ENCODE measurements around the gene BCKDHA. TPM values are rescaled to one million over a fixed set of nuclear protein-coding genes. Genes with fewer than 3 reads are reported as not detected.

BCKDHA gene
- total RNA-seq, 1 donor: 15.3 TPM

GRCh38 chr19:41416194-41416674 lies 18.6 kb downstream of the BCKDHA start:
- no peak for TF ChIP-seq CTCF (IDR thresholded peaks at IDR 0.05; ENCODE audit: insufficient read depth, low read length)
- no peak overlapping the region for H3K4me3 ChIP-seq (ENCODE audit: low read depth, low read length)
- no peak for DNase-seq (ENCODE audit: low read depth)

GRCh38 chr19:41420101-41420880 lies 22.7 kb downstream of the BCKDHA start:
- no peak for TF ChIP-seq CTCF (IDR thresholded peaks at IDR 0.05; ENCODE audit: insufficient read depth, low read length)

GRCh38 chr19:41421314-41421713 lies 23.7 kb downstream of the BCKDHA start:
- H3K4me3 ChIP-seq (ENCODE audit: low read depth, low read length): no peak overlapping the region
- DNase-seq (ENCODE audit: low read depth): no peak
- TF ChIP-seq CTCF (IDR thresholded peaks at IDR 0.05; ENCODE audit: insufficient read depth, low read length): no peak

More at GRCh38 chr19:41420101-41420880, 22.7 kb downstream of the BCKDHA start:
- no peak for DNase-seq (ENCODE audit: low read depth)
- no peak overlapping the region for H3K4me3 ChIP-seq (ENCODE audit: low read depth, low read length)

- TF ChIP-seq CTCF (IDR thresholded peaks at IDR 0.05; ENCODE audit: insufficient read depth, low read length): no peak
- H3K4me3 ChIP-seq (ENCODE audit: low read depth, low read length): no peak overlapping the region
- DNase-seq (ENCODE audit: low read depth): no peak
Measured at GRCh38 chr19:41421973-41422372, 24.4 kb downstream of the BCKDHA start.

- H3K4me3 ChIP-seq (ENCODE audit: low read depth, low read length): no peak overlapping the region
- no peak for DNase-seq (ENCODE audit: low read depth)
- no peak for TF ChIP-seq CTCF (IDR thresholded peaks at IDR 0.05; ENCODE audit: insufficient read depth, low read length)
Measured at GRCh38 chr19:41422456-41422855, 24.8 kb downstream of the BCKDHA start.

- no peak for TF ChIP-seq CTCF (IDR thresholded peaks at IDR 0.05; ENCODE audit: insufficient read depth, low read length)
- no peak overlapping the region for H3K4me3 ChIP-seq (ENCODE audit: low read depth, low read length)
- DNase-seq (ENCODE audit: low read depth): no peak
Measured at GRCh38 chr19:41422955-41423354, 25.3 kb downstream of the BCKDHA start.

All from fibroblast of the aortic adventitia (primary cell).